ENCODE results near the gene NCAPD2. TPM values are rescaled to one million over a fixed set of nuclear protein-coding genes. Genes with fewer than 3 reads are reported as not detected.

The NCAPD2 gene
- total and polyA plus RNA-seq, 2 donors (not counting 1 experiment from before 2014, with no cell fraction given), result 19.9 to 42.1 TPM

DNA sequence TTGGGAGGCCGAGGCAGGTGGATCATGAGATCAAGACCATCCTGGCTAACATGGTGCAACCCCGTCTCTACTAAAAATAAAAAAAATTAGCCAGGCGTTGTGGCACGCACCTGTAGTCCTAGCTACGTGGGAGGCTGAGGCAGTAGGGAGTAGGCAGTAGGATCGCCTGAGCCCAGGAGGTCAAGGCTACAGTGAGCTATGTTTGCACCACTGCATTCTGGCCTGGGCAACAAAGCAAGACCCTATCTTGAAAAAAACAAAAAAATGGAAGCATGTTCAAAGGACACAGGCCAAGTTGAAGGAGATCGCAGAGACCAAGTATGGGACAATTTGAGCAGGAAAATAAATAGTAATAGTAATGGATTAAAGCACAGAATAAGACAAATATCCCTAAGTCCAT lies 14.2 kb downstream of the NCAPD2 start:
- Histone ChIP-seq H3K9ac (ENCODE audit: low read length) (no peak overlapping the region), H3K36me3 (replicated peaks in 1 of 2; ENCODE audit: control extremely low read depth in 1 of 2, control insufficient read depth in 1 of 2, extremely low read depth in 1 of 2, insufficient read depth in 2 of 2, low read length in 1 of 2) (peaks cover 0 to 44% of the 10 kb centered on the region in 2 experiments), H2AFZ (ENCODE audit: insufficient read depth, low read depth, low read length, poor library complexity, severe bottlenecking) (no peak overlapping the region), H3K9me3 (ENCODE audit: control extremely low read depth in 1 of 3, control insufficient read depth in 2 of 3, insufficient read depth in 1 of 3, low read length in 2 of 3) (no peaks in the 10 kb centered on the region), H4K20me1 (ENCODE audit: control insufficient read depth, insufficient read depth, low read length, poor library complexity, severe bottlenecking) (no peaks in the 10 kb centered on the region), H3K4me1 (ENCODE audit: control insufficient read depth in 2 of 2, insufficient read depth in 2 of 2, low read length in 2 of 2) (no peaks in the 10 kb centered on the region), H3K27ac (ENCODE audit: low read length in 2 of 2) (no peak overlapping the region), H3K4me3 (ENCODE audit: control extremely low read depth in 1 of 5, extremely low read depth in 1 of 5, insufficient read depth in 1 of 5, low read depth in 2 of 5, low read length in 4 of 5) (no peak overlapping the region), H3K27me3 (replicated peaks in 1 of 4; ENCODE audit: control extremely low read depth in 1 of 4, control insufficient read depth in 3 of 4, insufficient read depth in 4 of 4, low read length in 3 of 4) (no peaks in the 10 kb centered on the region), H3K79me2 (ENCODE audit: control insufficient read depth, insufficient read depth, low read length) (peaks cover 44% of the 10 kb centered on the region), H3K4me2 (replicated peaks; ENCODE audit: low read depth, low read length, poor library complexity, severe bottlenecking) (no peak overlapping the region)
- ChIA-PET CTCF (no interaction called here), POLR2A (no interaction called here)
- Mint-ChIP-seq H3K4me3 (no peak overlapping the region), H3K27ac (no peak overlapping the region), H3K9me3 (ENCODE audit: insufficient read depth) (no peaks in the 10 kb centered on the region), H3K4me1 (no peaks in the 10 kb centered on the region), H3K27me3 (no peaks in the 10 kb centered on the region)
- TF ChIP-seq EZH2 (IDR thresholded peaks at IDR 0.05; ENCODE audit: borderline replicate concordance, insufficient read depth, low read depth, low read length, poor library complexity, severe bottlenecking), result no peak
- TF ChIP-seq, protein P1, sequence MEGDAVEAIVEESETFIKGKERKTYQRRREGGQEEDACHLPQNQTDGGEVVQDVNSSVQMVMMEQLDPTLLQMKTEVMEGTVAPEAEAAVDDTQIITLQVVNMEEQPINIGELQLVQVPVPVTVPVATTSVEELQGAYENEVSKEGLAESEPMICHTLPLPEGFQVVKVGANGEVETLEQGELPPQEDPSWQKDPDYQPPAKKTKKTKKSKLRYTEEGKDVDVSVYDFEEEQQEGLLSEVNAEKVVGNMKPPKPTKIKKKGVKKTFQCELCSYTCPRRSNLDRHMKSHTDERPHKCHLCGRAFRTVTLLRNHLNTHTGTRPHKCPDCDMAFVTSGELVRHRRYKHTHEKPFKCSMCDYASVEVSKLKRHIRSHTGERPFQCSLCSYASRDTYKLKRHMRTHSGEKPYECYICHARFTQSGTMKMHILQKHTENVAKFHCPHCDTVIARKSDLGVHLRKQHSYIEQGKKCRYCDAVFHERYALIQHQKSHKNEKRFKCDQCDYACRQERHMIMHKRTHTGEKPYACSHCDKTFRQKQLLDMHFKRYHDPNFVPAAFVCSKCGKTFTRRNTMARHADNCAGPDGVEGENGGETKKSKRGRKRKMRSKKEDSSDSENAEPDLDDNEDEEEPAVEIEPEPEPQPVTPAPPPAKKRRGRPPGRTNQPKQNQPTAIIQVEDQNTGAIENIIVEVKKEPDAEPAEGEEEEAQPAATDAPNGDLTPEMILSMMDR (IDR thresholded peaks at IDR 0.05), result no peak
- DNase-seq (no peak), ATAC-seq (ENCODE audit: low read depth) (no peak)
- 100% methylated on average over 5 of the region's 7 CpGs for WGBS (ENCODE audit: insufficient coverage)
- intact Hi-C loops (cut with micrococcal nuclease), result no loop called here

DNA sequence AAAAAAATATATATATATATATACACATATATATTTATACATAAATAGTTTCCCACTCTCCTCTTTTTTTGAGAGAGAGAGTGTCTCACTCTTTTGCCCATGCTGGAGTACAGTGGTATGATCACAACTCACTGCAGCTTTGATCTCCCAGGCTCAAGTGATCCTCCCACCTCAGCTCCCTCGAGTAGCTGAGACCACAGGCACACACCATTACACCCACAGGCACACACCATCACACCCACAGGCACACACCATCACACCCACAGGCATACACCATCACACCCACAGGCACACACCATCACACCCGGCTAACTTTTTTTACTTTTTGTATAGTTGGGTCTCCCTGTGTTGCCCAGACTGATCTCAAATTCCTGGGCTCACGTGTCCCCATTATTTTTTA lies 26.3 kb downstream of the NCAPD2 start:
- Mint-ChIP-seq H3K9me3 (ENCODE audit: insufficient read depth) (no peaks in the 10 kb centered on the region), H3K4me3 (no peak overlapping the region), H3K4me1 (no peaks in the 10 kb centered on the region), H3K27me3 (no peaks in the 10 kb centered on the region), H3K27ac (no peak overlapping the region)
- intact Hi-C loops (cut with micrococcal nuclease), result no loop called here
- ChIA-PET POLR2A (no interaction called here), CTCF (no interaction called here)
- Histone ChIP-seq H4K20me1 (ENCODE audit: control insufficient read depth, insufficient read depth, low read length, poor library complexity, severe bottlenecking) (no peaks in the 10 kb centered on the region), H2AFZ (ENCODE audit: insufficient read depth, low read depth, low read length, poor library complexity, severe bottlenecking) (no peak overlapping the region), H3K4me3 (ENCODE audit: control extremely low read depth in 1 of 5, extremely low read depth in 1 of 5, insufficient read depth in 1 of 5, low read depth in 2 of 5, low read length in 4 of 5) (no peak overlapping the region), H3K79me2 (ENCODE audit: control insufficient read depth, insufficient read depth, low read length) (no peaks in the 10 kb centered on the region), H3K36me3 (replicated peaks in 1 of 2; ENCODE audit: control extremely low read depth in 1 of 2, control insufficient read depth in 1 of 2, extremely low read depth in 1 of 2, insufficient read depth in 2 of 2, low read length in 1 of 2) (peaks cover 6 to 82% of the 10 kb centered on the region in 2 experiments), H3K27ac (ENCODE audit: low read length in 2 of 2) (no peak overlapping the region), H3K4me1 (ENCODE audit: control insufficient read depth in 2 of 2, insufficient read depth in 2 of 2, low read length in 2 of 2) (no peaks in the 10 kb centered on the region), H3K27me3 (replicated peaks in 1 of 4; ENCODE audit: control extremely low read depth in 1 of 4, control insufficient read depth in 3 of 4, insufficient read depth in 4 of 4, low read length in 3 of 4) (no peaks in the 10 kb centered on the region), H3K9me3 (ENCODE audit: control extremely low read depth in 1 of 3, control insufficient read depth in 2 of 3, insufficient read depth in 1 of 3, low read length in 2 of 3) (no peaks in the 10 kb centered on the region), H3K9ac (ENCODE audit: low read length) (no peak overlapping the region), H3K4me2 (replicated peaks; ENCODE audit: low read depth, low read length, poor library complexity, severe bottlenecking) (no peak overlapping the region)
- 0% methylated on average over 1 of the region's 3 CpGs for WGBS (ENCODE audit: insufficient coverage)
- TF ChIP-seq, protein P1 (IDR thresholded peaks at IDR 0.05), result no peak
- no peak for TF ChIP-seq EZH2 (IDR thresholded peaks at IDR 0.05; ENCODE audit: borderline replicate concordance, insufficient read depth, low read depth, low read length, poor library complexity, severe bottlenecking)
- ATAC-seq (ENCODE audit: low read depth) (no peak), DNase-seq (no peak)

All from B cell (primary cell).